Naive B cell (primary cell): ENCODE data around the gene MAP3K6. TPM values are rescaled to one million over a fixed set of nuclear protein-coding genes. Genes with fewer than 3 reads are reported as not detected.
A peak's percentile ranks its signal among the peaks of the same experiment; 100 is the strongest.

ENCODE experiments used
- ATAC-seq, 2 donors: fragments of 150-1000 bp; cut with Tn5 transposase; 2 replicates each; pipeline ENCODE4 v1.10.0; 2021; ENCODE audit warnings: low read depth in 2 of 2, mild to moderate bottlenecking in 2 of 2, moderate library complexity in 2 of 2
- DNase-seq: peaks from one replicate; pipeline ENCODE4 v3.0.0; 2022
- H3K27ac Mint-ChIP-seq, 6 donors: one replicate each; pipeline ENCODE4 v1.8.0; 2020 to 2022; ENCODE audit warnings: mild to moderate bottlenecking in 6 of 6, mixed read lengths in 6 of 6, moderate library complexity in 5 of 6, inconsistent platforms in 2 of 6
- H3K27me3 Mint-ChIP-seq, 3 donors: one replicate each; pipeline ENCODE4 v1.8.0; 2021 to 2022; ENCODE audit warnings: mixed read lengths in 3 of 3, mild to moderate bottlenecking in 1 of 3
- H3K36me3 Mint-ChIP-seq, 2 donors: one replicate each; pipeline ENCODE4 v1.8.0; 2020 to 2022; ENCODE audit warnings: mixed read lengths in 2 of 2, inconsistent platforms in 1 of 2, mild to moderate bottlenecking in 1 of 2
- H3K4me1 Mint-ChIP-seq, 3 donors: one replicate each; pipeline ENCODE4 v1.8.0; 2020 to 2022; ENCODE audit warnings: mixed read lengths in 3 of 3, inconsistent platforms in 1 of 3, mild to moderate bottlenecking in 1 of 3, moderate library complexity in 1 of 3
- H3K4me3 Mint-ChIP-seq, 8 donors: one replicate each; pipeline ENCODE4 v1.8.0; 2020 to 2022; ENCODE audit warnings: mild to moderate bottlenecking in 8 of 8, mixed read lengths in 8 of 8, moderate library complexity in 8 of 8, inconsistent platforms in 2 of 8
- H3K9me3 Mint-ChIP-seq, 7 donors: one replicate each; pipeline ENCODE4 v1.8.0; 2020 to 2022; ENCODE audit warnings: mixed read lengths in 7 of 7, mild to moderate bottlenecking in 5 of 7, inconsistent platforms in 2 of 7, moderate library complexity in 1 of 7
- polyA plus RNA-seq, 6 donors: library from polyadenylated mRNA; unstranded; fragments of 300-500 nt; fragmentation: Illumina TruSeq; gene quantifications; one replicate each; pipeline ENCODE4 v1.2.3, GENCODE V29; 2021; ENCODE audit warnings: low read depth in 6 of 6

The MAP3K6 gene
- polyA plus RNA-seq, 6 donors from 2014 or later: 0.80 to 2.7 (median 2.0) TPM; not detected in 1

DNA sequence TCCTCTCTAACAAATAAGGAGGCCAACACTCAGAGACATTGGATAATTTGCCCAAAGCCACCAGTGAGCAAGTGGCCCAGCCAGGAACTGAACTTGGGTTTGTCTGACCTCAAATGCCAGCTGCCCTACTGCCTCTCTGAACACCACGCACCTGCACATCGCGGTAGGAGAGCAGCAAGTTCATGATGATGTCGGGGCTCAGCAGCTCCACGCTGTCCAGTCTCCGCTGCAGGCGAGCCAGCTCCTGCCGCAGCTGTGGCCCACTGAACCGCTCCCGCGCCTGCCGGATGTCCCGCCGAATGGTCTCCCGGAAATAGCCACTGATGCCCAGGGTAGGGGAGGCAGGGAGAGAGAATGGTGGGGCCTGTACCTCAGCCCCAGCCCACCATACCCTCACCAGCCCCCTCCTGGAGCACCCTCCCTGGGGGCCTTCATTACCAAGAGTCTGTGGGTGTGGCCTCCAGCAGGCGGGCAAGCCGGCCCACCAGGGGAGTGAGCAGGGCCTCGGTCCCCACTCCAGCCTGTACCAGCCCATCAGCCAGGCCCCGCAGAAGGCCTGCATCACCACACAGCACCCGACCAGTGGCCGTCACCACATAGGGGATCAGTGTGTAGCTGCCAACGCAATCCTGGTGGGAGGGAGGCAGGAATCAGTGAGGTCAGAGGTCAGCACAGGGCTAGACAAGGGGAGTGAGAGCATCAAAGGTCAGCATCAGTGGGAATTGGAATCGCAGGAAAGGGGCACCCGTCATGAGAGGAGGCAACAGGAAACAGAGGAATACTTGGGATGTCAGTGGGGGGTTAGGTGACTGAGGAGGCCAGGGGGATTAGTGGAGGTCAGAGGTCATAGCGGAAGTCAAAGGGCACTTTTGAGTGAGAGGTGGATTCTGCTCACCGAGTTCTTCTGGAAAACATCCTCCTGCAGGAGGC, 2.7 kb downstream of the MAP3K6 start:
- ATAC-seq: no peak
- no peak for DNase-seq
- Mint-ChIP-seq H3K4me1 (peaks cover 54 to 68% (median 65%) of the 10 kb centered on the region in 3 donors), H3K36me3 (no peaks in the 10 kb centered on the region), H3K4me3 (peak overlapping the region in 4 of 8 donors; percentile 41 to 68 (median 63)), H3K27me3 (no peaks in the 10 kb centered on the region), H3K27ac (peak overlapping the region in 2 of 6 donors; percentile 17 to 84), H3K9me3 (no peaks in the 10 kb centered on the region)

GRCh38 chr1:27361553-27361952, 5.2 kb downstream of the MAP3K6 start:
- DNase-seq (no peak), ATAC-seq (no peak)
- no peak overlapping the region for H3K27ac Mint-ChIP-seq
- no peaks in the 10 kb centered on the region for H3K27me3 Mint-ChIP-seq
- H3K36me3 Mint-ChIP-seq: no peaks in the 10 kb centered on the region
- H3K9me3 Mint-ChIP-seq: no peaks in the 10 kb centered on the region
- peak overlapping the region; percentile 66 to 93 (median 81) for H3K4me3 Mint-ChIP-seq
- H3K4me1 Mint-ChIP-seq: peaks cover 49 to 62% (median 61%) of the 10 kb centered on the region in 3 donors

GRCh38 chr1:27361044-27361402, 5.7 kb downstream of the MAP3K6 start:
- DNase-seq: no peak
- Mint-ChIP-seq H3K27me3 (no peaks in the 10 kb centered on the region), H3K9me3 (no peaks in the 10 kb centered on the region), H3K27ac (no peak overlapping the region), H3K36me3 (no peaks in the 10 kb centered on the region), H3K4me1 (peaks cover 49 to 66% (median 62%) of the 10 kb centered on the region in 3 donors), H3K4me3 (peak overlapping the region; percentile 77 to 93 (median 82))
- no peak for ATAC-seq

DNA sequence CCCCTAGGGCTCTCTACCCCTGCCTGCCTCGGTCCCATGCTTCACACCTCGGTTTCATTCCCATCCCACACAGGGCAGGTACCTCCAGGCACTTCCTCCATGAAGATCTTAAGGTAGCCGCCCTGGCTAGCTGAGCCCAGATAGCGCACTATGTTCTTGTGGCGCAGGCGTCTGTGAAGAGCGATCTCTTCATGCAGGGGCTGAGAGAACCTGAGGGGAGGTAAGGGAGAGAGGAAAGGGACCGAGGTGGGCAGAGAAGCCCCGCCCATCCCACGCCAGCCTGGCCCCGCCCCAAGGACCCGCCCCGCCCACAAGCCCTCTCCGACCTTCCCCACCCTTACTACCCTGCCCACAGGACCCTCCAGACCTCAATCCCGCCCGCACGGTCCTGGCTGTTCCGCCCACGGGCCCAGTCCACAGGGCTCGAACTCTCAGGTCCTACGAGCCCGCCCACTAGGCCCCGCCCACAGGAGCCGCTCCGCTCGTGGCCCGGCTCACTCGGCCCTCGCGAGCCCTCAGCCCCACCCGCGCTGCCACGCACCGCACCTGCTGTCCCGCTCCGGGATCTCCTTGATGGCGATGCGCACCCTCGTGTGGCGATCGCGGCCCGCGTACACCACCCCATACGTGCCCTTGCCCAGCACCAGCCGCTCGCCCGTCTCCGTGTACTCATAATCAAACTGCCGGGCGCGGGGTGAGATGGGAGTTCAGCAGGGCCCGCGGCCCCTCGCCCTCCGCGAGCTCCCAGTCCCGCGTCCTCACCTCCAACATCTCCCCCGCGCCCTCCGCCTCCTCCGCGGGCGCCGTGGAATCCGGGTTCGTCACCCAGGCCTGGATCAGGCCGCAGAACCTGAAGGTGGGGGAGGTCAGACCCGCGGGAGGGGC, 6.4 kb downstream of the MAP3K6 start:
- ATAC-seq (peak; percentile 37 to 43), DNase-seq (peak; percentile 49)
- peak overlapping the region; percentile 77 to 93 (median 82) for H3K4me3 Mint-ChIP-seq
- H3K27ac Mint-ChIP-seq: peak overlapping the region in 3 of 6 donors; percentile 26 to 72 (median 27)
- no peaks in the 10 kb centered on the region for H3K9me3 Mint-ChIP-seq
- no peaks in the 10 kb centered on the region for H3K27me3 Mint-ChIP-seq
- no peaks in the 10 kb centered on the region for H3K36me3 Mint-ChIP-seq
- H3K4me1 Mint-ChIP-seq: peaks cover 46 to 67% (median 59%) of the 10 kb centered on the region in 3 donors

GRCh38 chr1:27359822-27360158, 7.0 kb downstream of the MAP3K6 start:
- H3K27me3 Mint-ChIP-seq: no peaks in the 10 kb centered on the region
- peak in 1 of 2 donors; percentile 15 for ATAC-seq
- peak overlapping the region; percentile 77 to 93 (median 82) for H3K4me3 Mint-ChIP-seq
- H3K4me1 Mint-ChIP-seq: peaks cover 43 to 63% (median 56%) of the 10 kb centered on the region in 3 donors
- peak overlapping the region in 1 of 6 donors; percentile 72 for H3K27ac Mint-ChIP-seq
- no peaks in the 10 kb centered on the region for H3K9me3 Mint-ChIP-seq
- DNase-seq: no peak
- H3K36me3 Mint-ChIP-seq: no peaks in the 10 kb centered on the region

GRCh38 chr1:27358928-27359313, 7.8 kb downstream of the MAP3K6 start:
- H3K4me3 Mint-ChIP-seq: peak overlapping the region in 7 of 8 donors; percentile 62 to 85 (median 77)
- no peaks in the 10 kb centered on the region for H3K9me3 Mint-ChIP-seq
- H3K36me3 Mint-ChIP-seq: no peaks in the 10 kb centered on the region
- ATAC-seq (no peak), DNase-seq (no peak)
- H3K27ac Mint-ChIP-seq: peak overlapping the region in 2 of 6 donors; percentile 39 to 88
- H3K4me1 Mint-ChIP-seq: peaks cover 37 to 55% (median 47%) of the 10 kb centered on the region in 3 donors
- H3K27me3 Mint-ChIP-seq: no peaks in the 10 kb centered on the region

GRCh38 chr1:27358038-27358927, 8.5 kb downstream of the MAP3K6 start:
- ATAC-seq (no peak), DNase-seq (no peak)
- H3K4me3 Mint-ChIP-seq: peak overlapping the region in 7 of 8 donors; percentile 40 to 87 (median 77)
- peaks cover 37 to 55% (median 41%) of the 10 kb centered on the region in 3 donors for H3K4me1 Mint-ChIP-seq
- H3K27me3 Mint-ChIP-seq: no peaks in the 10 kb centered on the region
- H3K27ac Mint-ChIP-seq: peak overlapping the region in 3 of 6 donors; percentile 15 to 56 (median 41)
- no peaks in the 10 kb centered on the region for H3K36me3 Mint-ChIP-seq
- no peaks in the 10 kb centered on the region for H3K9me3 Mint-ChIP-seq

GRCh38 chr1:27357281-27358037, 9.3 kb downstream of the MAP3K6 start:
- no peaks in the 10 kb centered on the region for H3K36me3 Mint-ChIP-seq
- H3K27me3 Mint-ChIP-seq: no peaks in the 10 kb centered on the region
- H3K4me1 Mint-ChIP-seq: peaks cover 34 to 52% (median 35%) of the 10 kb centered on the region in 3 donors
- ATAC-seq (peak; percentile 68 to 78), DNase-seq (peak; percentile 78)
- H3K27ac Mint-ChIP-seq: peak overlapping the region in 4 of 6 donors; percentile 56 to 84 (median 64)
- no peaks in the 10 kb centered on the region for H3K9me3 Mint-ChIP-seq
- peak overlapping the region; percentile 67 to 87 (median 80) for H3K4me3 Mint-ChIP-seq

DNA sequence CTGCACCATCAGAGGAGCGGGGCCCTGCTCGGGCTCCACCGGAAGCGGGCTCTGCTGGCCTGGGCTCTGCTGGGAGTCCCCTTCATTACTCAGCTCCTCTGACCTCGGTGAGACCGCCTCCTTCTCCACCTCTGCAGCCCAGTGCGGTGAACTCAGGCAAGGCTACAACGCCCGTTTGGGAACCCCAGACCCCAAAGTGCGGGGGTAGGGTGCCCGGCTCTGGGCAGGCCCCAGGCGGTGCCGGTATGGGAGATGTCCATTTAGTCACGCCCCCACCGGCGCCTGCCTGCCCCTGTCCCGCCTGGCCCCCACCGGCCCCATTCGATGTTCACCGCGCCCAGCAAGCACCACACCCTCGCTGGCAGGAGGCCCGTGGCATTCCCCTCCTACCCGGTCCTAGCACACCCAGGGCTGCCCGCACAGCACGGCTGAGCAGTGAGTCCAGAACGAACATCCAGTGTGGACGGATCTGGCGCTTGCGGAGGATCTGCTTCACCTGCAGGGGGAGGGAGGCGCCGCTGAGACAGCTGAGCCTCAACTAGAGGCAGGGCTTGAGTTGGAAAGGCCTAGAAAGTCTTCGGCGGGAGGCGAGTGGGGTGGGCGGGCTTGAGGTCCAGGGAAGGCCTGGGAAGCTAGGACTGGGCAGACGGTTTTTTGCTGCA, 10.0 kb downstream of the MAP3K6 start:
- peak in 1 of 2 donors; percentile 36 for ATAC-seq
- DNase-seq: peak; percentile 18
- H3K4me3 Mint-ChIP-seq: peak overlapping the region; percentile 67 to 87 (median 80)
- peaks cover 34 to 52% (median 35%) of the 10 kb centered on the region in 3 donors for H3K4me1 Mint-ChIP-seq
- H3K27ac Mint-ChIP-seq: peak overlapping the region in 3 of 6 donors; percentile 57 to 84 (median 71)
- no peaks in the 10 kb centered on the region for H3K9me3 Mint-ChIP-seq
- no peaks in the 10 kb centered on the region for H3K36me3 Mint-ChIP-seq
- H3K27me3 Mint-ChIP-seq: no peaks in the 10 kb centered on the region

- no peaks in the 10 kb centered on the region for H3K27me3 Mint-ChIP-seq
- H3K36me3 Mint-ChIP-seq: no peaks in the 10 kb centered on the region
- no peaks in the 10 kb centered on the region for H3K9me3 Mint-ChIP-seq
- DNase-seq (no peak), ATAC-seq (no peak)
- peak overlapping the region; percentile 50 to 84 (median 66) for H3K4me3 Mint-ChIP-seq
- H3K4me1 Mint-ChIP-seq: peaks cover 32 to 52% (median 33%) of the 10 kb centered on the region in 3 donors
- H3K27ac Mint-ChIP-seq: peak overlapping the region in 2 of 6 donors; percentile 51 to 56
These were observed 10.5 kb downstream of the MAP3K6 start for GRCh38 chr1:27356277-27356618.

- H3K27ac Mint-ChIP-seq: peak overlapping the region in 2 of 6 donors; percentile 86 to 94
- H3K9me3 Mint-ChIP-seq: no peaks in the 10 kb centered on the region
- no peak for ATAC-seq
- peak overlapping the region in 6 of 8 donors; percentile 8 to 70 (median 29) for H3K4me3 Mint-ChIP-seq
- DNase-seq: no peak
- H3K27me3 Mint-ChIP-seq: no peaks in the 10 kb centered on the region
- no peaks in the 10 kb centered on the region for H3K36me3 Mint-ChIP-seq
- peaks cover 27 to 49% (median 27%) of the 10 kb centered on the region in 3 donors for H3K4me1 Mint-ChIP-seq
These were observed 11.1 kb downstream of the MAP3K6 start for GRCh38 chr1:27355683-27356082.
